Vagina (tissue), 2 donors: Measurements from ENCODE around the gene ALG2.

Source experiments
- POLR2A ChIP-seq, 2 donors: fragments of 450-650 bp; IDR thresholded peaks; one replicate each; pipeline ENCODE4 v1.6.1; 2017; ENCODE audit warnings: antibody characterized with exemption in 2 of 2, mild to moderate bottlenecking in 2 of 2, moderate library complexity in 2 of 2
- POLR2AphosphoS5 ChIP-seq, 2 donors: sonication (generic); formaldehyde crosslinking; IDR thresholded peaks; one replicate each; pipeline ENCODE4 v1.9.0; 2017; ENCODE audit warnings: antibody characterized with exemption in 2 of 2, mild to moderate bottlenecking in 2 of 2, low read depth in 1 of 2; ENCODE audit not compliant: insufficient read depth in 1 of 2
- TF ChIP-seq, protein P1 (sequence below), 3 experiments: fragments of 450-650 bp in 2 of 3; fragments of 200-600 bp in 1 of 3; sonication (generic) in 1 of 3; IDR thresholded peaks; one replicate each; pipeline ENCODE4 v1.5.1; 2017 to 2019; ENCODE audit warnings: antibody characterized with exemption in 3 of 3, mild to moderate bottlenecking in 2 of 3, moderate library complexity in 2 of 3

DNA sequence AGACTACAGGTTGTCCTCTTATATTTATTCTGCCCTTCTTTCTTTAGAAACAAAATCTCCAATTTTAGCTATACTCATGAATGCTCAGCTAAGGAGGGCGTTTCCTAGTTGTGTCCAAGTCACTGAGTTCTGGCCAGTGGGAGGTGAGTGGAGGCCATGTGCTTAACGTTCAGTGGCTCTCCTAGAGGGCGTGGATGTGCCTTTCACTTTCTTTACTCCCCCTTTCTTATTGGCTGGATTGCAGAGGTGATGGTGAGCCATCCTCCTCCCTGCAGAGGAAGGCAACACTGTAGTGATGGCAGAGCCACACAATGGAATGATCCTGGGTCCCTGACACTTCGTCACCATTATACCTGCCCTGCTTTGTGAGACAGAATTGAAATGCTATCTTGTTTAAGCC lies 54.6 kb downstream of the ALG2 start:
- TF ChIP-seq, protein P1, sequence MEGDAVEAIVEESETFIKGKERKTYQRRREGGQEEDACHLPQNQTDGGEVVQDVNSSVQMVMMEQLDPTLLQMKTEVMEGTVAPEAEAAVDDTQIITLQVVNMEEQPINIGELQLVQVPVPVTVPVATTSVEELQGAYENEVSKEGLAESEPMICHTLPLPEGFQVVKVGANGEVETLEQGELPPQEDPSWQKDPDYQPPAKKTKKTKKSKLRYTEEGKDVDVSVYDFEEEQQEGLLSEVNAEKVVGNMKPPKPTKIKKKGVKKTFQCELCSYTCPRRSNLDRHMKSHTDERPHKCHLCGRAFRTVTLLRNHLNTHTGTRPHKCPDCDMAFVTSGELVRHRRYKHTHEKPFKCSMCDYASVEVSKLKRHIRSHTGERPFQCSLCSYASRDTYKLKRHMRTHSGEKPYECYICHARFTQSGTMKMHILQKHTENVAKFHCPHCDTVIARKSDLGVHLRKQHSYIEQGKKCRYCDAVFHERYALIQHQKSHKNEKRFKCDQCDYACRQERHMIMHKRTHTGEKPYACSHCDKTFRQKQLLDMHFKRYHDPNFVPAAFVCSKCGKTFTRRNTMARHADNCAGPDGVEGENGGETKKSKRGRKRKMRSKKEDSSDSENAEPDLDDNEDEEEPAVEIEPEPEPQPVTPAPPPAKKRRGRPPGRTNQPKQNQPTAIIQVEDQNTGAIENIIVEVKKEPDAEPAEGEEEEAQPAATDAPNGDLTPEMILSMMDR (IDR thresholded peaks at IDR 0.05): no peak
- no peak for TF ChIP-seq POLR2A (IDR thresholded peaks at IDR 0.05)
- TF ChIP-seq POLR2AphosphoS5 (IDR thresholded peaks at IDR 0.05; ENCODE audit: insufficient read depth in 1 of 2, low read depth in 1 of 2): no peak
